Stimulated activated CD4-positive, alpha-beta T cell treated with anti-CD3 and anti-CD28 coated beads, Interleukin-1b, Interleukin-23, amount 100 ng/mL, for 1 hour (primary cell): ENCODE results near the gene BCL2L13.
"Not testable (repeated sequence)": the region's sequence is repeated elsewhere in the genome, so short reads cannot be mapped to it uniquely, and the experiment has no call there.

ENCODE experiments used
- DNase-seq, 2 donors: peaks; one replicate each; pipeline ENCODE4 v3.0.0-alpha.2; 2020; ENCODE audit warnings: low read depth in 2 of 2

Gene BCL2L13

GRCh38 chr22:17636850-17637249, 1.7 kb upstream of the BCL2L13 start:
- DNase-seq = not testable (repeated sequence)

GRCh38 chr22:17637490-17638181, 921 bp upstream of the BCL2L13 start:
- no peak for DNase-seq

GRCh38 chr22:17638182-17638431, 450 bp upstream of the BCL2L13 start:
- DNase-seq = no peak

DNA sequence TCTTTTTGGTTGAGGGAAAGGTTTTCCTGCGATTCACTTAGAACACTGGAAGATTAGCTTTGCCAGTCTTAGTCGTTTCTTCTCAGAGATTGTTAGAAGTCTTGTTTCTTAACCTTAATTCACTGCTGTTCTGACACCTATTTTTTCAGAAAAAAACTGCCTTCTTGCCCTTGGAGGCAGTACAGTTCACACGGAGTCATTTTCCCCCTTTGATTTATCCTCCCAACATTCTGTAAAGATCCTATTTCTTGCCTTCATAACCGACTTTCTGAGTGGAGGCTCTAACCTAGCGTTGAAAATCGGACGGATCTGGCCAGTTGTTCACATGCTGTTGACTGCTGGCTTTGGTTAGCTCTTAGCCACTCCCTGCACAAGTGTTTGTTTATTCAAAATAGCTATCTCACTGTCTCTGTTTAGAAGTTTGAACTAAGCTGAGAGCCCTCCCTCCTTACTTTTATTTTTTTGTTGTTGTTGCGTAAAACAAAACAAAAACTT, 737 bp downstream of the BCL2L13 start:
- DNase-seq = no peak

- no peak for DNase-seq
Measured at GRCh38 chr22:17641269-17641668, 2.7 kb downstream of the BCL2L13 start.

- DNase-seq = not testable (repeated sequence)
Measured at GRCh38 chr22:17642357-17642756, 3.8 kb downstream of the BCL2L13 start.

GRCh38 chr22:17647452-17647851, 8.9 kb downstream of the BCL2L13 start:
- no peak for DNase-seq

- no peak for DNase-seq
Measured at GRCh38 chr22:17647991-17648390, 9.4 kb downstream of the BCL2L13 start.

DNA sequence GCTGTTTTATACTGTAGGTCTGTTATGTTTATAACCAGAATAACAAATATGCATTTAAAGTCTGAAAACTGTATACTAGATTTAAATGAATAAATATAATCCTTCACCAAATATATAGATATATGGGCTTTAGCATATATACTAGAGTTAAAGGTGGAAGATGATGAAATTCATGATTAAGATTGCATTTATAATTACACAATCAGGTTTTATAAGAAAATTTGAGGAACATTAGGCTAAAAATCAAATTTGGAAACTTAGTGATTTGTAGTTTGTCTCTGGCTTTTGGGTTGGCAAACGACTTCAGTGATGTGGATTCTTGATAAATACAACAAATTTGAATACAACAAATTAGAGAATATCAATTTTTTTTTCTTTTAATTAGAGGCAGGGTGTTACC, 10.0 kb downstream of the BCL2L13 start:
- no peak for DNase-seq

DNA sequence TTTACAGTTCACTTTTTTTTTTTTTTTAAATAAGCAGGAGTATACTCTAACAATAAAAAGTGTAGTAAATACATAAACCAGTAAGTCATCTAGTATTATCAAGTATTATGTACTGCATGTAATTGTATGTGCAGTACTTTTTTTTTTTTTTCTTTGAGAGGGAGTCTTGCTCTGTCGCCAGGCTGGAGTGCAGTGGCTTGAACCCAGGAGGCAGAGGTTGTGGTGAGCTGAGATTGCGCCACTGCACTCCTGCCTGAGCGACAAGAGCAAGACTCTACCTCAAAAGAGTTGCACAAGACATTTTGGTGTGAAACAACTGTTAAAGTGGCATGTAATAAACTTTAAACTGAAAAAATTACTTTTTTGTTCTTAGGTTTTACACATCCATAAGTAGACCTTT, 16.7 kb downstream of the BCL2L13 start:
- DNase-seq = no peak

GRCh38 chr22:17656870-17657395, 18.4 kb downstream of the BCL2L13 start:
- no peak for DNase-seq

DNA sequence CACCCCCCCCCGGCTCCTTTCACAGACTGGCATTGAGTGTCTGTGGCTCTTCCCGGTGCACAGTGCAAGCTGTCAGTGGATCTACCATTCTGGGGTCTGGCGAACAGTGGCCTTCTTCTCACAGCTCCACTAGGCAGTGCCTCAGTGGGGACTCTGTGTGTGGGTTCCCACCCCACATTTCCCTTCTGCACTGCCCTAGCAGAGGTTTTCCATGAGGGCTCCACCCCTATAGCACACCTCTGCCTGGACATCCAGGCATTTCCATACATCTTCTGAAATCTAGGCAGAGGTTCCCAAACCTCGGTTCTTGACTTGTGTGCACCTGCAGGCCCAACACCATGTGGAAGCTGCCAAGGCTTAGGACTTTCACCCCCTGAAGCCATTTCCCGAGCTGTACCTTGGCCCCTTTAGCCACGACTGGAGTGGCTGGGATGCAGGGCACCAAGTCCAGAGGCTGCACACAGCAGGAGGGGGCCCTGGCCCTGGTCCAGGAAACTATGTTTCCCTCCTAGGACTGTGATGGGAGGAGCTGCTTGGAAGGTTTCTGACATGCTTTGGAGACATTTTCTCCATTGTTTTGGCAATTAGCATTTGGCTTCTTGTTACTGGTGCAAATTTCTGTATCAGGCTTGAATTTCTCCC, 26.0 kb downstream of the BCL2L13 start:
- DNase-seq = no peak

DNA sequence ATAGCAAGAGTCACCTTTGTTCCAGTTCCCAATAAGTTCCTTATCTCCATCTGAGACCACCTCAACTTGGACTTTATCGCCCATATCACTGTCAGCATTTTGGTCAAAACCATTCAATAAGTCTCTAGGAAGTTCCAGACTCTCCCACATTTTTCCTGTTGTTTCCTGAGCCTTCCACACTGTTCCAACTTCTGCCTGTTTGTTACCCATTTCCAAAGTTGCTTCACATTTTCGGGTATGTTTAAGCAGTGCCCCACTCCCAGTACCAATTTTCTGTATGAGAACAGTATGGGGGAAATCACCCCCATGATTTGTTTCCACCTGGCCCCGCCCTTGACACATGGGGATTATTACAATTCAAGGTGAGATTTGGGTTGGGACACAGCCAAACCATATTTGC, 26.7 kb downstream of the BCL2L13 start:
- no peak for DNase-seq

GRCh38 chr22:17665854-17666253, 27.3 kb downstream of the BCL2L13 start:
- DNase-seq = no peak

GRCh38 chr22:17671521-17672092, 33.0 kb downstream of the BCL2L13 start:
- DNase-seq = not testable (repeated sequence)

DNA sequence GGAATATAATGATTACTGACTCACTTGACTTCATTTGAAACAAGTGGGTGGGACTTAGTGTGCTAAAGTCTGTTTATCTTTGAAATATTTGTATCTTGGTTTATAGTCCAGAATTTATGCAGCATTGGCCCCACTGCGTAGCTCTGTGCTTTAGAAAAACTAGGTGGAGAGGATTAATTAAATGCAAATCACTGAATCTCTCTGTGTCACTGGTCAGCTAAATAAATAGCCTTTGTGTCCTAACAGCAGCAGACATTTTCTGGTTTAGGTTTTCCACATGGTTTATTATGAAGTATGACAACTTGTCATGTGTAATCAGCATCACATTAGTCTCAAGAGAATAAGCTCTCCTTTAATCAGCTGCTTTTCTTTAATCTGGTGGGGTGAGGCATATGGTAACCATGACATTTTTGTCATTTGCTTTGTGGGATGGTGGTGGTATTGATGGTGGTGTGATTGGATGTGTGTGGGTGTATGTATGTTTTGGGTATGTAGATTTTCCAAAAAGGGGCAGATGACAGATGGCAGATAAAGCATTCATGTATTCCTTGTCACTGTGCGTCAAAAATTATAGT, 33.9 kb downstream of the BCL2L13 start:
- no peak for DNase-seq

- DNase-seq = no peak
Measured at GRCh38 chr22:17674152-17674551, 35.6 kb downstream of the BCL2L13 start.

DNA sequence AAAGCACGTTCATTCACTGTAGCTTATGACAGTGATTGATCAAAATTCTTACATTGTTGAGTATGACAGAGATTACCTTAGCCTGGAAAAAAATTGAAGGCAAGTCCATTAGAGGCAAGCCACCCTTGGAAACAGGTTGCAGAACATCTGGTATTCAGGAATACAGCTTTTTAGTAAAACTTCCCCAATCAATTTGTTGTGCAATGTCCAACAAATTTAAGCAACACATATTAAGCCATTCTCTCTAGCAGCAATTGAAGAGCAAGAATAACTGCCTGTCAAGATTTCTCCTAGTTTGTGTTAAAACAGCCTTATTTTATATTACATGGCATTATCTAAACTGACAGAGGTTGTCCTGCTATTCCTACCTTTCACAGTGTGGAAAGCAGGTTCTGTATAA, 37.0 kb downstream of the BCL2L13 start:
- no peak for DNase-seq

DNA sequence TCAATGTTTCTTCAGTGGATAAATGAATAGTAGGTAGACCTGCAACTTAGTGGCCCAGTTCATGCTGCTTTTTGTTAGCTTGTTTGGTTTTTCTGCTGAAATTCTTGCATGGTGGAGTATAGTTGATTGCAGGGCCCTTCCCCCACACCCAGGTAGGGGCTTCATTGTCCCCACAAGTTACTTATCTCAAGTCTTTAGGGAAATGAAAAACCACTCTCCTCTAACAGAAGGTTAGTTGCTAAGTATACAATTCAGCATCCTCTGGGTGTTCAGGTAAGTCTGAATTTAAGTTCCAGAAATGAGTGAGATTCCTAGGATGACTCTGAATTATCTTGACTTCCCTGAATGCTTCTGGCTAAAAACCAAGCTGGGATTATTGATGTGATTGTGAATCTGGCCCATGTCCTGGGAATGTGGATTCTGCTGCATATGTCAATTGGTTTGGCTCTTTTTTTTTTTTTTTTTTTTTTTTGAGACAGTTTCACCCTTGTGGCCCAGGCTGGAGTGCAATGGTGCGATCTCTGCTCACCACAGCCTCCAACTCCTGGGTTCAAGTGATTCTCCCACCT, 40.3 kb downstream of the BCL2L13 start:
- no peak for DNase-seq

DNA sequence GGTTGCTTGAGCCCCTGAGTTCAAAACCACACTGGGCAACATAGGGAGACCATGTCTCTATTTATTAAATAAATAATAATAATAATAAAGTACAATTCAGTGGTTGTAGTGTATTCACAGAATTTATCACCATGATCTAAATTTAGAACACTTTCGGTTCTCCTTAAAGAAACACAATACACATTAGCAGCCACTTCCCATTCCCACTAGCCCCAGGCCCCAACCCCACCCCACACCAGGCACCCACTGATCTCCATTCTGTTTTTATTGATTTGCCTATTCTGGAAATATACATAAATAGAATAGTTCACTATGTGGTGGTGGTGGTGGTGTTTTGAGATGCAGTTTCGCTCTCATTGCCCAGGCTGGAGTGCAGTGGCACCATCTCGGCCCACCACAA, 45.7 kb downstream of the BCL2L13 start:
- DNase-seq = no peak

DNA sequence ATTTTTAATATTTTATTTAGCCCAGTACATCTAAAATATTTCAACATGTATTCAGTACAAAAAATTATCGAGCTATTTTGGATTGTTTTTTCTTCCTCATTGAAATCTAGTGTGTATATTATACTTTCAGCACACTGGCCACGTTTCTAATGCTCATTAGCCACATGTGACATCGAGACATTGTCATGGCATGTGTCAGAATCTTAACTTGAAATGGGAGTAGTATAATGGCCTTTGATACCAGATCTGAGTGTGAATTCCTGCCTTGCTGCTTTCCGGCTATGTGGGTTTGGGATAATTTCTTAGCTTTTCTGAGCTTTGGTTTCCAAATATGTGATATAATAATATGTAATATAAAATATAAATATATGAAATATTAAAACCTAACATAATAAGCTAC, 54.3 kb downstream of the BCL2L13 start:
- DNase-seq = no peak

- DNase-seq = no peak
Measured at GRCh38 chr22:17694193-17694592, 55.6 kb downstream of the BCL2L13 start.

DNA sequence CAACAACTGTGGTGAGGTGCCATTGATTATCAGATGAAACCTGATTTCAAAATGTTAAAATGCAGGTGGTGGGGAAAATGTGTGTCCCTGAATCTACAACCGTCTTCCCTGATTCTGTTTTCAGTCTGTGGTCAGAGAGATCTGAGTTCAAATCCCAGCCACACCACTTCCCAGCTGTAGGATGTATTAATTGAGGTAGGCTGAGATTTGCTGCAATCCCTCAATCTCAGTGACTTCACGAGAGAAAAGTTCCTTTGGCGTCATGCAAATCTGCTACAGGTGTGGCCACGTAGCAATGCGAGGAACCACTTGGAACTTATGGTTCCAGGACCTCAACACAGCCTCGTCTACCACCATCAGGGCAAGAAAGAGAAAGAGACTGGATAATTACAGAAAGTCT, 56.2 kb downstream of the BCL2L13 start:
- no peak for DNase-seq
